IMR-90 (cell line): ENCODE results near the gene ZNF407. TPM values are rescaled to one million over a fixed set of nuclear protein-coding genes. Genes with fewer than 3 reads are reported as not detected.

ENCODE experiments used
- ATAC-seq: fragments of 200-7000 bp; cut with Tn5 transposase; 2 replicates; pipeline ENCODE4 v1.9.1; 2020; ENCODE audit warnings: low read depth, mild to moderate bottlenecking, moderate library complexity
- BruUV-seq: library from RNA; stranded (reverse); fragments of 400-500 nt; replicated peaks from 2 replicates; lab custom pipeline; 2021; lab: Mats Ljungman, UMichigan
- CTCF ChIA-PET: fragments of 300-600 bp; formaldehyde crosslinking; extraction: SDS; loops from one replicate; lab custom pipeline; 2021; ENCODE audit warnings: antibody characterized with exemption; lab: Yijun Ruan, JAX
- POLR2A ChIA-PET: fragments of 300-600 bp; sonication (Branson Sonifier 250); formaldehyde crosslinking; loops from one replicate; lab custom pipeline; 2022; ENCODE audit warnings: antibody characterized with exemption; ENCODE audit not compliant: unreplicated experiment; lab: Charles Lee
- DNase-seq: peaks from one replicate; pipeline ENCODE4 v3.0.0; 2013
- H2AFZ ChIP-seq: replicated peaks from 2 replicates; pipeline ENCODE3; 2013; ENCODE audit warnings: low read length, mild to moderate bottlenecking; ENCODE audit not compliant: poor library complexity
- H2AK5ac ChIP-seq: 2 replicates; pipeline ENCODE4 v1.6.1; 2013; ENCODE audit warnings: low read depth, low read length, inconsistent platforms
- H2AK9ac ChIP-seq: replicated peaks from 2 replicates; pipeline ENCODE3; 2013; ENCODE audit warnings: mild to moderate bottlenecking, low read depth, low read length, moderate library complexity; ENCODE audit not compliant: poor library complexity
- H2BK120ac ChIP-seq: 2 replicates; pipeline ENCODE4 v1.6.1; 2013; ENCODE audit warnings: low read depth, low read length, inconsistent platforms
- H2BK15ac ChIP-seq: 3 replicates; pipeline ENCODE4 v1.6.1; 2013; ENCODE audit warnings: low read depth, low read length, inconsistent platforms
- H2BK20ac ChIP-seq: 2 replicates; pipeline ENCODE4 v1.6.1; 2013; ENCODE audit warnings: low read depth, mild to moderate bottlenecking, inconsistent platforms, low read length, moderate library complexity
- H2BK5ac ChIP-seq: 2 replicates; pipeline ENCODE4 v1.6.1; 2013; ENCODE audit warnings: mild to moderate bottlenecking, low read depth, low read length, inconsistent platforms; ENCODE audit not compliant: poor library complexity, severe bottlenecking
- H3K14ac ChIP-seq: replicated peaks from 2 replicates; pipeline ENCODE4 v1.6.1; 2013; ENCODE audit warnings: low read depth, low read length, inconsistent platforms
- H3K18ac ChIP-seq: 2 replicates; pipeline ENCODE4 v1.6.1; 2013; ENCODE audit warnings: low read depth, low read length, control low read depth
- H3K23ac ChIP-seq: 2 replicates; pipeline ENCODE4 v1.6.1; 2013; ENCODE audit warnings: low read depth, low read length, inconsistent platforms
- H3K27ac ChIP-seq: 2 replicates; pipeline ENCODE4 v1.5.1; 2013; ENCODE audit warnings: mild to moderate bottlenecking, control low read depth, low read length; ENCODE audit not compliant: insufficient read depth
- H3K27me3 ChIP-seq: 2 replicates; pipeline ENCODE4 v1.6.1; 2013; ENCODE audit warnings: low read length; ENCODE audit not compliant: control insufficient read depth, insufficient read depth
- H3K36me3 ChIP-seq: 2 replicates; pipeline ENCODE4 v1.6.1; 2013; ENCODE audit warnings: low read length, mixed read lengths; ENCODE audit not compliant: control insufficient read depth, insufficient read depth
- H3K4ac ChIP-seq: 2 replicates; pipeline ENCODE4 v1.6.1; 2013; ENCODE audit warnings: low read depth, low read length, inconsistent platforms
- H3K4me1 ChIP-seq: 2 replicates; pipeline ENCODE4 v1.6.1; 2013; ENCODE audit warnings: low read length, mixed read lengths; ENCODE audit not compliant: control insufficient read depth, insufficient read depth
- H3K4me2 ChIP-seq: 2 replicates; pipeline ENCODE4 v1.6.1; 2013; ENCODE audit warnings: low read depth, mild to moderate bottlenecking, control low read depth, low read length, moderate library complexity
- H3K4me3 ChIP-seq: 2 replicates; pipeline ENCODE4 v1.5.1; 2013; ENCODE audit warnings: low read depth, mild to moderate bottlenecking, control low read depth, low read length, moderate library complexity; ENCODE audit not compliant: insufficient read depth
- H3K56ac ChIP-seq: 2 replicates; pipeline ENCODE4 v1.6.1; 2013; ENCODE audit warnings: low read length, inconsistent platforms; ENCODE audit not compliant: insufficient read depth; ENCODE audit errors: extremely low read depth
- H3K79me1 ChIP-seq, 2 experiments: 2 replicates each; pipeline ENCODE4 v1.6.1; 2013; ENCODE audit warnings: low read length in 2 of 2, inconsistent platforms in 1 of 2, low read depth in 1 of 2
- H3K9ac ChIP-seq: 2 replicates; pipeline ENCODE4 v1.6.1; 2013; ENCODE audit warnings: low read depth, low read length, control low read depth
- H3K9me1 ChIP-seq: 2 replicates; pipeline ENCODE4 v1.6.1; 2013; ENCODE audit warnings: low read length, inconsistent platforms; ENCODE audit not compliant: insufficient read depth
- H3K9me3 ChIP-seq: 2 replicates; pipeline ENCODE4 v1.6.1; 2013; ENCODE audit warnings: low read length; ENCODE audit not compliant: control insufficient read depth, insufficient read depth
- H4K20me1 ChIP-seq: 2 replicates; pipeline ENCODE4 v1.6.1; 2013; ENCODE audit warnings: low read length, inconsistent platforms; ENCODE audit not compliant: insufficient read depth
- H4K5ac ChIP-seq: 2 replicates; pipeline ENCODE4 v1.6.1; 2013; ENCODE audit warnings: mild to moderate bottlenecking, low read depth, low read length, control low read depth
- H4K8ac ChIP-seq, 2 experiments: 2 replicates each; pipeline ENCODE4 v1.6.1; 2013; ENCODE audit warnings: low read depth in 2 of 2, low read length in 2 of 2, control low read depth in 1 of 2, inconsistent platforms in 1 of 2
- H4K91ac ChIP-seq: 2 replicates; pipeline ENCODE4 v1.6.1; 2013; ENCODE audit warnings: low read depth, low read length, inconsistent platforms; ENCODE audit not compliant: insufficient read depth
- CEBPB ChIP-seq: IDR thresholded peaks from 2 replicates; pipeline ENCODE4 v1.6.1; 2012; ENCODE audit warnings: low read depth, low read length, improper control_type of control experiment
- CHD1 ChIP-seq: IDR thresholded peaks from 2 replicates; pipeline ENCODE4 v1.6.1; 2012; ENCODE audit warnings: low read depth, low read length, improper control_type of control experiment
- FOS ChIP-seq: fragments of 150-350 bp; IDR thresholded peaks from 2 replicates; pipeline ENCODE4 v1.6.1; 2016; ENCODE audit warnings: low read depth, low read length
- MXI1 ChIP-seq: IDR thresholded peaks from 2 replicates; pipeline ENCODE4 v1.6.1; 2012; ENCODE audit warnings: low read depth, mild to moderate bottlenecking, low read length, moderate library complexity, borderline replicate concordance
- NFE2L2 ChIP-seq: fragments of 150-350 bp; IDR thresholded peaks from 2 replicates; pipeline ENCODE4 v1.6.1; 2016; ENCODE audit warnings: low read depth, mild to moderate bottlenecking, low read length
- POLR2A ChIP-seq: IDR thresholded peaks from 2 replicates; pipeline ENCODE4 v1.6.1; 2012; ENCODE audit warnings: mild to moderate bottlenecking, low read depth, low read length
- RAD21 ChIP-seq: IDR thresholded peaks from 2 replicates; pipeline ENCODE4 v1.6.1; 2012; ENCODE audit warnings: low read length, improper control_type of control experiment
- RCOR1 ChIP-seq: IDR thresholded peaks from 2 replicates; pipeline ENCODE4 v1.6.1; 2012; ENCODE audit warnings: mild to moderate bottlenecking, low read length, improper control_type of control experiment; ENCODE audit not compliant: insufficient replicate concordance
- SMC3 ChIP-seq: fragments of 150-350 bp; IDR thresholded peaks from 2 replicates; pipeline ENCODE4 v1.6.1; 2016; ENCODE audit warnings: low read depth, mild to moderate bottlenecking, antibody characterized with exemption, low read length, moderate library complexity
- USF2 ChIP-seq: fragments of 150-350 bp; IDR thresholded peaks from 2 replicates; pipeline ENCODE4 v1.6.1; 2017; ENCODE audit warnings: mild to moderate bottlenecking, antibody characterized with exemption, low read length, low read depth
- WGBS, 2 experiments: methylation state at CpG; one replicate each; pipeline versions ENCODE4 v1.1.5 to v1.1.7; 2013; ENCODE audit warnings: missing lambda C conversion rate in 2 of 2; ENCODE audit not compliant: insufficient read length in 1 of 2; ENCODE audit errors: extremely low coverage in 2 of 2; 5-methylcytosine and 5-hydroxymethylcytosine counted together
- dilution Hi-C: fragments of 300-500 bp; cut with HindIII; formaldehyde crosslinking; loops from one replicate; pipeline ENCODE4 v1.14.3; 2018; ENCODE audit warnings: low sequenced_read_pairs; ENCODE audit not compliant: unreplicated experiment
- in situ Hi-C: fragments of 300-500 bp; cut with MboI; formaldehyde crosslinking; loops from 3 replicates; pipeline ENCODE4 v1.14.3; 2019; ENCODE audit warnings: low sequenced_read_pairs, inconsistent platforms, mixed read lengths
- intact Hi-C: fragments of 100-400 bp; cut with micrococcal nuclease; formaldehyde crosslinking; loops from 2 replicates; pipeline ENCODE4 v1.10.0; 2022
- polyA plus RNA-seq, 3 experiments: library from polyadenylated mRNA; depleted of rRNA; stranded (reverse); fragments of >200 nt; gene quantifications; 2 replicates each; pipeline ENCODE4 v1.2.3, GENCODE V29; 2012; ENCODE audit warnings: low replicate concordance in 1 of 3
- total RNA-seq: library from RNA; depleted of rRNA; stranded (reverse); fragments of >200 nt; gene quantifications from 2 replicates; pipeline ENCODE4 v1.2.3, GENCODE V29; 2012
- TF ChIP-seq, protein P1 (sequence below): fragments of 150-350 bp; IDR thresholded peaks from 2 replicates; pipeline ENCODE4 v1.6.1; 2016; ENCODE audit warnings: low read depth, mild to moderate bottlenecking, low read length, moderate library complexity, borderline replicate concordance
- TF ChIP-seq, protein P2 (sequence below): conservative IDR thresholded peaks from 2 replicates; pipeline ENCODE4 v1.5.1; 2012; ENCODE audit warnings: mild to moderate bottlenecking, low read depth, low read length, improper control_type of control experiment

Gene ZNF407
- total and polyA plus RNA-seq, 2 of the 4 experiments (the other 2 are of a cell fraction): 3.1 to 20.1 TPM

DNA sequence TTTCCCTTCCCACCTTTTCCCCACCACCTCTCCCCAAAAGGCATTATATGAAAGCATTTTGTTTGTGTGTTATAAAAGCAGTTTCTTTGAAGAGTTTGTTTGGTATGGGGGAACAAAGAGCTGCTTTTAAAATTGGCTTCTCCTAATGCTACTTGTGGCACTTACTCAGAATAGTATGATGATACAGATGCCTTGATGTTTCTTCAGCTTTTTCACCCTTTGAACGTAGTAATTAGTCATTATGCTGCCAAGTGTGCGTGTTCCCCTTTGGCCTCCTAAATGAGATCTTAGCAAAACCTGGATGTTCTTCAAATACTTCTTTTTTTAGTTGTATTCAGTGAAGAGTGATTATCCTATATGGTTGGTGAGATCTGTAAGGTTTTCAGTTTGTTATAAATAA lies 427.9 kb downstream of the ZNF407 start:
- H3K27me3 ChIP-seq: no peaks in the 10 kb centered on the region
- H3K9me1 ChIP-seq: peaks cover 3% of the 10 kb centered on the region; the same call in 1 of the 2 replicates
- H3K9me3 ChIP-seq: no peaks in the 10 kb centered on the region
- no peak overlapping the region for H3K4ac ChIP-seq
- H4K20me1 ChIP-seq: no peaks in the 10 kb centered on the region
- no peak overlapping the region for H2AK9ac ChIP-seq
- H2AK5ac ChIP-seq: no peak overlapping the region
- no peak overlapping the region for H2BK15ac ChIP-seq
- no peak overlapping the region for H3K56ac ChIP-seq
- H3K4me3 ChIP-seq: no peak overlapping the region
- ChIA-PET POLR2A (no interaction called here), CTCF (interaction anchor here (0.6 to 1.4 kb wide), 2 partner anchors 11 to 1251 kb away, joined by 3 to 4 read pairs; no protein-coding TSS in a partner anchor)
- in situ Hi-C loops (no loop called here), dilution Hi-C loops (no loop called here), intact Hi-C loops (loop anchor here (10.0 kb wide), 1 partner anchor 181 kb away; no protein-coding TSS in a partner anchor)
- H4K5ac ChIP-seq: no peak overlapping the region
- H4K91ac ChIP-seq: no peak overlapping the region
- H2BK120ac ChIP-seq: no peak overlapping the region
- H3K27ac ChIP-seq: no peak overlapping the region
- no peaks in the 10 kb centered on the region for H3K36me3 ChIP-seq
- no peak overlapping the region for H2BK20ac ChIP-seq
- no peak overlapping the region for H3K23ac ChIP-seq
- H3K18ac ChIP-seq: no peak overlapping the region
- H3K79me1 ChIP-seq: no peaks in the 10 kb centered on the region; a peak in 1 of 4 replicates
- TF ChIP-seq FOS (no peak), SMC3 (no peak), RCOR1 (no peak), CHD1 (no peak), CEBPB (no peak), POLR2A (no peak), MXI1 (no peak), USF2 (no peak), NFE2L2 (no peak), RAD21 (no peak)
- TF ChIP-seq, protein P1, sequence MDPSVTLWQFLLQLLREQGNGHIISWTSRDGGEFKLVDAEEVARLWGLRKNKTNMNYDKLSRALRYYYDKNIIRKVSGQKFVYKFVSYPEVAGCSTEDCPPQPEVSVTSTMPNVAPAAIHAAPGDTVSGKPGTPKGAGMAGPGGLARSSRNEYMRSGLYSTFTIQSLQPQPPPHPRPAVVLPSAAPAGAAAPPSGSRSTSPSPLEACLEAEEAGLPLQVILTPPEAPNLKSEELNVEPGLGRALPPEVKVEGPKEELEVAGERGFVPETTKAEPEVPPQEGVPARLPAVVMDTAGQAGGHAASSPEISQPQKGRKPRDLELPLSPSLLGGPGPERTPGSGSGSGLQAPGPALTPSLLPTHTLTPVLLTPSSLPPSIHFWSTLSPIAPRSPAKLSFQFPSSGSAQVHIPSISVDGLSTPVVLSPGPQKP: no peak
- TF ChIP-seq, protein P2, sequence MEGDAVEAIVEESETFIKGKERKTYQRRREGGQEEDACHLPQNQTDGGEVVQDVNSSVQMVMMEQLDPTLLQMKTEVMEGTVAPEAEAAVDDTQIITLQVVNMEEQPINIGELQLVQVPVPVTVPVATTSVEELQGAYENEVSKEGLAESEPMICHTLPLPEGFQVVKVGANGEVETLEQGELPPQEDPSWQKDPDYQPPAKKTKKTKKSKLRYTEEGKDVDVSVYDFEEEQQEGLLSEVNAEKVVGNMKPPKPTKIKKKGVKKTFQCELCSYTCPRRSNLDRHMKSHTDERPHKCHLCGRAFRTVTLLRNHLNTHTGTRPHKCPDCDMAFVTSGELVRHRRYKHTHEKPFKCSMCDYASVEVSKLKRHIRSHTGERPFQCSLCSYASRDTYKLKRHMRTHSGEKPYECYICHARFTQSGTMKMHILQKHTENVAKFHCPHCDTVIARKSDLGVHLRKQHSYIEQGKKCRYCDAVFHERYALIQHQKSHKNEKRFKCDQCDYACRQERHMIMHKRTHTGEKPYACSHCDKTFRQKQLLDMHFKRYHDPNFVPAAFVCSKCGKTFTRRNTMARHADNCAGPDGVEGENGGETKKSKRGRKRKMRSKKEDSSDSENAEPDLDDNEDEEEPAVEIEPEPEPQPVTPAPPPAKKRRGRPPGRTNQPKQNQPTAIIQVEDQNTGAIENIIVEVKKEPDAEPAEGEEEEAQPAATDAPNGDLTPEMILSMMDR: no peak
- H2AFZ ChIP-seq: no peak overlapping the region
- DNase-seq (no peak), ATAC-seq (no peak)
- H2BK5ac ChIP-seq: no peak overlapping the region
- no CpG with 5 or more reads among the region's 2 CpGs for WGBS, 2 experiments
- no peaks in the 10 kb centered on the region for H3K4me1 ChIP-seq
- no peak overlapping the region for H3K4me2 ChIP-seq
- H4K8ac ChIP-seq: no peak overlapping the region
- no peak overlapping the region for H3K9ac ChIP-seq
- no TSS peak for BruUV-seq
- H3K14ac ChIP-seq: no peak overlapping the region
